Fibroblast of upper back skin (primary cell): Measurements from ENCODE around the gene ZC3H4.
"Not testable (repeated sequence)": the region's sequence is repeated elsewhere in the genome, so short reads cannot be mapped to it uniquely, and the experiment has no call there.

Experiments
- DNase-seq: peaks from one replicate; pipeline ENCODE4 v3.0.0-alpha.2; 2013

ZC3H4 gene

DNA sequence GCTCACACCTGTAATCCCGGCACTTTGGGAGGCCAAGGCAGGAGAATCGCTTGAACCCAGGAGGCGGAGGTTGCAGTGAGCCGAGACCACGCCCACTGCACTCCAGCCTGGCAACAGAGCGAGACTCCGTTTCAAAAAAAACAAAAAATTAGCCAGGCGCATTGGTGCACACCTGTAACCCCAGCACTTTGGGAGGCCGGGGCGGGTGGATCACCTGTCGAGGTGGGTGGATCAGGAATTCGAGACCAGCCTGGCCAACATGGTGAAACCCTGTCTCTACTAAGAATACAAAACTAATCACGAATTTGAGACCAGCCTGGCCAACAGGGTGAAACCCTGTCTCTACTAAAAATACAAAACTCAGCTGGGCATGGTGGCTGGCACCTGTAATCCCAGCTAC lies 35.2 kb downstream of the ZC3H4 start:
- DNase-seq = not testable (repeated sequence)

- no peak for DNase-seq
These were observed 37.6 kb downstream of the ZC3H4 start for GRCh38 chr19:47075941-47076340.

DNA sequence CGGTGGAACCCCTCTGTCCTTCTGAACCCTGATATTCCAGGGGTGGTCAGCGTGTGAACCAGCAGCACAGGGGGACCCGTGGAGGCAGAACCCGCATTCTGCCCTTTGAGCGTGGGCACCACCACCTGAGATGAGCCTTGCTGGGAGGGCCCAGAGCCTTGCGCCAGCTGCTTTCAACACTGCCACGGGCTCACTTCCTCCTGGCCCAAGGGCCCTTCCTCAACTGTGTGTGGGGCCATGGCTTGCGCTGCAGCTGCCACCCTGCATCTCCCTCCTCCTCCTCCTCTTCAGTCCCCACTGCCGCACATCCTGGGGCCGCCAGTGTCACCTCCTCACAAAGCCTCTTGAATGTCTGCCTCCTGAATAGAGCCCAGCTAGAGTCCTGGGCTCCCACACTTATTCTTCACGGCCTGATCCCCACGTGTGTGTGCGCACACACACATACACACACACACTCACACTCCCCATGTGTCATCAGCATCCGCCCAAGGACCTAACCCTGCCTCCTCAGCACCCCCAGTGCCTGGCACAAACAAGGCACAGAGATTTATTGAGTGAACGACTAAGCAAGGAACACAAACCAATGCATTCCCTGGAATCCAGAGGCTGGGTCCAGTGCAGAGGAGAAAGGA lies 38.3 kb downstream of the ZC3H4 start:
- DNase-seq = no peak

- DNase-seq = no peak
These were observed 39.0 kb downstream of the ZC3H4 start for GRCh38 chr19:47074621-47075020.

- DNase-seq = no peak
These were observed 40.0 kb downstream of the ZC3H4 start for GRCh38 chr19:47073574-47073973.

GRCh38 chr19:47072323-47072722 lies 41.3 kb downstream of the ZC3H4 start:
- DNase-seq = no peak

GRCh38 chr19:47071731-47072130 lies 41.8 kb downstream of the ZC3H4 start:
- no peak for DNase-seq

DNA sequence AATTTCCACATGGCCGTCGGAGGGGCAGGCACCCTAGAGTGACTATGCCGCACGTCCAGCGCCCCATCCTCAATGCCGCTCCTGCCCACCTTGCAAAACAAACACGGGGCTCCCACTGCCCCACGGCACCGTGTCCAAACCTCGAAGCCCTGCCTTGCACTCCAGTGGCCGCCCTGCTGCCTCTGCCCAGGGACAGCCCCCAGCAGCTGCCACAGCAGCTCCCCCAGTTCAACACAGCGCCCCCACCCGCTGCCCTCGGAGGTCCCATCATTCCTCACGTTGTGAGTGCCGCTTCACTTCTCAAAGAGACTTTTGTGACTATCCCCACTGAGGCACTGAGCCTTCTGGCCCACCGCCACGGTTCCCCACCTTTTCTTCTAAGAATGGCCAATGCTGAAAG lies 42.8 kb downstream of the ZC3H4 start:
- DNase-seq = no peak

- no peak for DNase-seq
These were observed 43.8 kb downstream of the ZC3H4 start for GRCh38 chr19:47069795-47070194.

- DNase-seq = no peak
These were observed 44.6 kb downstream of the ZC3H4 start for GRCh38 chr19:47068876-47069406.

GRCh38 chr19:47068246-47068645 lies 45.3 kb downstream of the ZC3H4 start:
- DNase-seq = no peak

- no peak for DNase-seq
These were observed 46.2 kb downstream of the ZC3H4 start for GRCh38 chr19:47067215-47067847.

- DNase-seq = no peak
These were observed 47.0 kb downstream of the ZC3H4 start for GRCh38 chr19:47066376-47067214.

GRCh38 chr19:47065242-47065641 lies 48.3 kb downstream of the ZC3H4 start:
- DNase-seq = no peak

- DNase-seq = no peak
These were observed 49.7 kb downstream of the ZC3H4 start for GRCh38 chr19:47063874-47064273.

DNA sequence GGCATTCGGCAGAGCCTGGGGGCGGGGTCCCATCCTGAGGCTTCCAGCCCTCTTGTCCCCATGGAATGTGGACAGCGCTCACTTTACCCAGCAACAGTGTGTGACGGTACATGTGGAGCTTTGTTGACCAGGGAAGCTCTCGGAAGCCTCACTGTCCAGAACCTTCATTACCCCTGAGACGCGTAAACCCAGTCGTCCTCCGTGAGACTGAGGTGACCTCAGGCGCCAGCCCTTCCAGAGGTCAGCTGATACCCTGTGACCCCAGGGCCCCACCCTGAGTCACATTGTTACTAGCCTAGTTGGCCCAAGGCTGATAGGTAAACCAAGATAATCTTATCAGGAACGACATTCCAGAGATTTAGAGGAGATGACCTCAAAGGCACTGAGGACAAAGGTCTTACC lies 55.0 kb downstream of the ZC3H4 start:
- no peak for DNase-seq

DNA sequence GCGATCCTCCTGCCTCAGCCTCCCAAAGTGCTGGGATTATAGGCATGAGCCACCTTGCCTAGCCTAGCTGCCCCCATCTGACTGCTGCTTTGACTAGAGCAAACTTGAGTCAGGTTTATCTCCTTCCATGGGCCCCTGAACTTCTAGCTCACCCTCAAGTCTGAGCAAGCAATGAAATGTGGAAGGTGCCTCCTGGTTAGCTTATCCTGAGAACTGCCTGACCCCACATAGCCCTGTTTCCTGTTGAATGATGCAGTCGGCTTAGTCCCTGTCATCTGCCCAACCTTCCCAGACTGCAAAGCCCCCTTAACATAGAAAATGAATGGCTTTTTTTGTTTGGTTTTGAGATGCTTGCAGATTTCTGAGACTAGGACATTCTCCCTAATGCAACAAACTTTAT lies 56.2 kb downstream of the ZC3H4 start:
- no peak for DNase-seq

DNA sequence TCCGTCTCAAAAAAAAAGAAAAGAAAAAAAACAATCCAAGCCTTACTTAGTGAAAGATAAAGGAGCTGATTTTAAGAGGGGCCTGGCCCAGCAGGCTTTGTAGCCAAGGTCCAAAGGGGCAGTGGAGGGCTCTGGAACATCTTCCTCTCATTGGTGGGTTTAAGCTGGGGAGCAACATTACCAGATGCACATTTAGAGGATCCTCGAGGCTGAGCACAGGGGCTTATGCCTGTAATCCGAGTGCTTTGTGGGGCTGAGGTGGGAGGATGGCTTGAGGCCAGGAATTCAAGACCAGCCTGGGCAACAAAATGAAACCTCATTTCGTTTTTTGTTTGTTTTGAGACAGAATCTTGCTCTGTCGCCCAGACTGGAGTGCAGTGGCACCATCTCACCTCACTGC lies 57.2 kb downstream of the ZC3H4 start:
- DNase-seq = no peak

- not testable (repeated sequence) for DNase-seq
These were observed 63.0 kb downstream of the ZC3H4 start for GRCh38 chr19:47050562-47050961.

DNA sequence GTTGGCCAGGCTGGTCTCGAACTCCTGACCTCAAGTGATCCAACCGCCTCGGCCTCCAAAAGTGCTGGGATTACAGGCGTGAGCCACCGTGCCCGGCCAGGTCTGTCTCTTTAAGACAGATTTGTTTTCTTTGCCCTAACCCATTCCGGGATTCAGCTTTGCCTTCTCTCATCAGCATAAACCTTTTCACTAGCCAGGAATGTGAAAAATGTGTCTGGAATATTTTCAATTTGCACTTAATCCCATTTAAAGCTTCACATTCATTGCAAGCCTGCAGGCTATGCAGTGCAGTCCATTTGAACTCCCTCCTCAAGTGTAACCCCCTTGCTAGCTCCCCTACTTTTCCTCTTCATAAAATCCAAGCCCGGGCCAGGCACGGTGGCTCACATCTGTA lies 64.3 kb downstream of the ZC3H4 start:
- DNase-seq = peak; percentile 77

DNA sequence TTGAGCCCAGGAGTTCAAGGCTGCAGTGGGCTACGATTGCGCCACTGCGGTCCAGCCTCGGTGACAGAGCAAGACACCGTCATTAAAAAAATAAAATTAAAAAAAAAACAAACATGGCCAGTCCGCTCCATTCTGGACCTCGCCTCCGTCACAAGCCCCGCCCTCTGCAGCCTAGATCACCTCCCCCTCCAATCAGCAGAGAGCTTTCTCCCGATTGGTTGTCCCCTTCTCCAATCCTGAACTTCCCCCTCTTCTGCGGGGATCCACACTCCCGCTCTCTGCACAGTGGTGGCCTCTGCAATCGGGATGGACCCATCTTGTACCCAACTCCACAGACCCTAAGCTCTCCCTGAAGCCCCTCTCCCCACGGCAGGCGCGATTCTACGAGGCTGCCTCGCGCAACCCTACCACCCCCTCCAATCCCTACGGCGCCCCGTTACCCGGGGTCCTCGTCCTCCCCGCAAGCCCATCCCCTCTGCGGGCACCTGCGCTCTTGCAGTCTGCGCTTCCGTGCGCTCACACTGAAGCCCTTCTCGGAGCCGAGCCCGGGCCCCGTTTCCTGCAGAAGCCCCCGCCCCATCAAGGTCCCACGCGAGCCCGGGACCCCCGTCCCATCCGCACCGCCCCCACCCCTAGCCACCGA lies 65.7 kb downstream of the ZC3H4 start:
- peak; percentile 90 for DNase-seq

DNA sequence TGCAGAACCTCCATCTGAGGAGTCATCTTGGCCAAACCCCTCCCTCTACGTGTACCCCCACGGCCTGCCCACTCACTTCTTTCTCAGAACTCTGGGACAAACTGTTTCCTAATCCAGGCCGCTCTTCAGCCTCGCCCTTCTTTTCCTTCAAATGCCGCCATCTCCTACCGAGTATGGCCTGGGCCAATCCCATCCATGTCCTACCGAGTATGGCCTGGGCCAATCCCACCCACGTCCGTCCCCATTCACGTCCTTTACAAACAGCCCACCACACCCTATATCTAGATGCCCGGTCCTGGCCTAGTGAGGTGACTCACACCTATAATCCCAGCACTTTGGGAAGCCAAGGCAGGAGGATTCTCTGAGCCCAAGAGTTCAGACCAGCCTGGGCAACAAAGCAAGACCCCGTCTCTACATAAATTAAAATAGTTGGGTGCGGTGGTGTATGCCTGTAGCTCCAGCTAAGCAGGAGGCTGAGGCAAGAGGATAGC lies 66.3 kb downstream of the ZC3H4 start:
- no peak for DNase-seq

DNA sequence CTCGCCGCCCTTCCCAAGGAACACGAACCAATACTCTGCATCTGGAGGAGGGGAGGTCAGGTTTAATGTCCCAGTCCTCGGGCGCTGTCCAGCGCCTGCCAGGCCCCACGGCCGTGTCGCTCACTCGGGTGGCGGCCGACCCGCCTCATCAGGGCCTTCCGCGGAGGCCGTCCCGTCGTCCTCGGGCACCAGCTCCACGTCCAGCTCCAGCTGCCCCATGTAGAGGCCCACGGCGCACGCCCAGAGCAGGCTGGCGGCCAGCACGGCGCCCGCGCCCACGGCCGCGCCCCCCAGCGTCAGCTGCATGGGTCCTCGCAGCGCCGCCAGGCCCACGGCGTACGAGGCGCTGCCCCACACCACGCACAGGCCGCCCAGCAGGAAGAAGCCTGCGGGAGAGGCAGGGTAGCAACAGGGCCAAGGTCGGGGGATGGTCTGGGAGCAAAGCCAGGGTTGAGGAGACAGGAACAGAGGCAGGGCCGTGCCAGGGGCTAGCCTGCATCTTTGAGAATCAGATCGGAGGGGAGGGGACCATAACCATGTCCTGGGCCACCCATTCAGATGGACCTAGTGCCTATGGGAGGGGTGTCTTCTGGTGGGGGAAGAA lies 67.6 kb downstream of the ZC3H4 start:
- DNase-seq = no peak
